Transverse colon (tissue), 4 donors: ENCODE measurements around the gene ARMC2. TPM values are rescaled to one million over a fixed set of nuclear protein-coding genes. Genes with fewer than 3 reads are reported as not detected.

Source experiments
- DNase-seq: peaks from one replicate; pipeline ENCODE4 v3.0.0-alpha.2; 2019
- H3K27ac ChIP-seq, 4 donors: fragments of 200-600 bp; sonication (generic); 2 replicates each; pipeline ENCODE4 v1.5.1; 2016 to 2018; ENCODE audit warnings: inconsistent platforms in 4 of 4
- H3K27me3 ChIP-seq: fragments of 200-600 bp; sonication (generic); 2 replicates; pipeline ENCODE4 v1.5.1; 2017; ENCODE audit warnings: inconsistent platforms
- H3K36me3 ChIP-seq, 4 donors: fragments of 200-600 bp; sonication (generic); 2 replicates each; pipeline ENCODE4 v1.5.1; 2017 to 2019; ENCODE audit warnings: inconsistent platforms in 4 of 4
- H3K4me1 ChIP-seq, 4 donors: fragments of 200-600 bp; sonication (generic); 2 replicates each; pipeline ENCODE4 v1.5.1; 2017 to 2020; ENCODE audit warnings: inconsistent platforms in 4 of 4
- H3K4me3 ChIP-seq, 4 donors: fragments of 200-600 bp; sonication (generic); 1 replicate in 1 of 4; 2 replicates in 3 of 4; pipeline versions ENCODE4 v1.5.1 to v1.6.1; 2017 to 2019; ENCODE audit warnings: inconsistent platforms in 4 of 4
- H3K9me3 ChIP-seq, 2 donors: fragments of 200-600 bp; sonication (generic); 2 replicates each; pipeline ENCODE4 v1.5.1; 2017 to 2019; ENCODE audit warnings: inconsistent platforms in 2 of 2
- CTCF ChIP-seq, 5 experiments: fragments of 200-600 bp in 3 of 5; fragments of 450-650 bp in 2 of 5; sonication (generic) in 3 of 5; IDR thresholded peaks; 1 replicate in 2 of 5; 2 replicates in 3 of 5; pipeline ENCODE4 v1.5.1; 2016 to 2017; ENCODE audit warnings: antibody characterized with exemption in 5 of 5, inconsistent platforms in 3 of 5, mild to moderate bottlenecking in 2 of 5, moderate library complexity in 1 of 5
- EP300 ChIP-seq: sonication (generic); formaldehyde crosslinking; IDR thresholded peaks from one replicate; pipeline ENCODE4 v1.6.1; 2017; ENCODE audit warnings: antibody characterized with exemption, low read depth
- POLR2A ChIP-seq: fragments of 450-650 bp; IDR thresholded peaks from one replicate; pipeline ENCODE4 v1.6.1; 2016; ENCODE audit warnings: antibody characterized with exemption, mild to moderate bottlenecking, moderate library complexity
- POLR2AphosphoS5 ChIP-seq, 3 donors: sonication (generic); formaldehyde crosslinking; IDR thresholded peaks; one replicate each; pipeline ENCODE4 v1.6.1; 2016; ENCODE audit warnings: antibody characterized with exemption in 3 of 3
- WGBS, 2 donors: methylation state at CpG; one replicate each; pipeline ENCODE4 v1.1.5; 2018; ENCODE audit warnings: low coverage in 1 of 2; 5-methylcytosine and 5-hydroxymethylcytosine counted together
- in situ Hi-C, 4 donors: fragments of 200-750 bp; cut with MboI; loops; one replicate each; pipeline versions ENCODE4 v1.15.0 to v1.15.1; 2017; ENCODE audit warnings: low sequenced_read_pairs in 3 of 4, low pct_ligation_motif_present in 1 of 4, low pct_unique_long_range_greater_than_20kb in 1 of 4
- intact Hi-C: fragments of 100-400 bp; cut with DNase I; formaldehyde crosslinking; loops from one replicate; pipeline ENCODE4 v1.15.1; 2023; ENCODE audit warnings: low total_unique reads
- total RNA-seq, 4 donors: library from RNA; depleted of rRNA; stranded (reverse); fragments of >200 nt; gene quantifications; one replicate each; pipeline ENCODE4 v1.1.0, GENCODE V29; 2016

Gene ARMC2
- total RNA-seq, 4 donors from 2014 or later, result 2.0 to 7.5 (median 3.0) TPM

- H3K4me1 ChIP-seq, result peaks cover 20 to 68% (median 45%) of the 10 kb centered on the region in 4 donors
- in situ Hi-C loops, result no loop called here
- TF ChIP-seq POLR2A (no peak), CTCF (IDR thresholded peaks at IDR 0.05) (no peak), POLR2AphosphoS5 (IDR thresholded peaks at IDR 0.05) (no peak), EP300 (no peak)
- no peak overlapping the region for H3K4me3 ChIP-seq
- no peaks in the 10 kb centered on the region for H3K36me3 ChIP-seq
- peak overlapping the region; percentile 83 to 90 (median 84) for H3K27ac ChIP-seq
- 45 to 80% methylated on average over 6 to 7 of the region's 7 CpGs for WGBS, 2 donors
- H3K27me3 ChIP-seq, result no peaks in the 10 kb centered on the region
- DNase-seq, result no peak
- H3K9me3 ChIP-seq, result no peaks in the 10 kb centered on the region
- intact Hi-C loops, result no loop called here
Measured at GRCh38 chr6:108948181-108948661, 100.0 kb downstream of the ARMC2 start.

- Histone ChIP-seq H3K27ac (peak overlapping the region; percentile 32 to 66 (median 51)), H3K9me3 (no peaks in the 10 kb centered on the region), H3K4me3 (no peak overlapping the region), H3K36me3 (no peaks in the 10 kb centered on the region), H3K27me3 (no peaks in the 10 kb centered on the region), H3K4me1 (peaks cover 4 to 46% (median 32%) of the 10 kb centered on the region in 4 donors)
- intact Hi-C loops, result loop anchor here (10.0 kb wide), 1 partner anchor 53 kb away; no protein-coding TSS in a partner anchor
- 41 to 48% methylated on average over 12 to 16 of the region's 16 CpGs for WGBS, 2 donors
- peak; percentile 63 for DNase-seq
- TF ChIP-seq POLR2AphosphoS5 (IDR thresholded peaks at IDR 0.05) (peak in 1 of 3 donors; percentile 18), POLR2A (no peak)
- in situ Hi-C loops, result no loop called here
Measured at GRCh38 chr6:108951351-108951953, 103.2 kb downstream of the ARMC2 start.

- Histone ChIP-seq H3K27ac (peak overlapping the region in 3 of 4 donors; percentile 20 to 50 (median 41)), H3K4me3 (no peak overlapping the region), H3K27me3 (no peaks in the 10 kb centered on the region), H3K4me1 (peaks cover 0 to 31% (median 18%) of the 10 kb centered on the region in 4 donors), H3K9me3 (no peaks in the 10 kb centered on the region), H3K36me3 (no peaks in the 10 kb centered on the region)
- TF ChIP-seq POLR2A, result no peak
- no peak for TF ChIP-seq CTCF (IDR thresholded peaks at IDR 0.05)
- TF ChIP-seq EP300, result no peak
- TF ChIP-seq POLR2AphosphoS5 (IDR thresholded peaks at IDR 0.05), result no peak
- in situ Hi-C loops, result no loop called here
- 69 to 74% methylated on average over 9 to 27 of the region's 27 CpGs for WGBS, 2 donors
- DNase-seq, result no peak
- intact Hi-C loops, result loop anchor here (10.0 kb wide), 1 partner anchor 52 kb away; no protein-coding TSS in a partner anchor
Measured at GRCh38 chr6:108952776-108953486, 104.7 kb downstream of the ARMC2 start.

- TF ChIP-seq EP300, result no peak
- no peak for TF ChIP-seq POLR2AphosphoS5 (IDR thresholded peaks at IDR 0.05)
- no peak for TF ChIP-seq POLR2A
- TF ChIP-seq CTCF (IDR thresholded peaks at IDR 0.05), result no peak
- H3K27ac ChIP-seq, result peak overlapping the region in 1 of 4 donors; percentile 20
- intact Hi-C loops, result loop anchor here (10.0 kb wide), 1 partner anchor 51 kb away; no protein-coding TSS in a partner anchor
Measured at GRCh38 chr6:108953681-108954080, 105.5 kb downstream of the ARMC2 start.

More at GRCh38 chr6:108953681-108954080, 105.5 kb downstream of the ARMC2 start:
- H3K4me1 ChIP-seq, result peaks cover 0 to 24% (median 11%) of the 10 kb centered on the region in 4 donors
- no peaks in the 10 kb centered on the region for H3K9me3 ChIP-seq
- H3K36me3 ChIP-seq, result no peaks in the 10 kb centered on the region
- no peaks in the 10 kb centered on the region for H3K27me3 ChIP-seq
- H3K4me3 ChIP-seq, result no peak overlapping the region
- no peak for DNase-seq
- in situ Hi-C loops, result no loop called here
